GM10248 (cell line): ENCODE results near the gene ZNF862.

ENCODE experiments used
- CTCF ChIA-PET: fragments of 300-600 bp; sonication (Branson Sonifier 250); formaldehyde crosslinking; extraction: SDS; loops from one replicate; lab custom pipeline; 2021; ENCODE audit warnings: antibody characterized with exemption; lab: Yijun Ruan, JAX
- POLR2A ChIA-PET: fragments of 350-650 bp; sonication (Branson Sonifier 250); formaldehyde crosslinking; extraction: SDS; loops from one replicate; lab custom pipeline; 2020; ENCODE audit warnings: antibody characterized with exemption; lab: Yijun Ruan, JAX
- DNase-seq: peaks from one replicate; pipeline ENCODE4 v3.0.0; 2012; ENCODE audit errors: extremely low spot score
- CTCF ChIP-seq: IDR thresholded peaks from 2 replicates; pipeline ENCODE4 v1.5.1; 2012; ENCODE audit warnings: mild to moderate bottlenecking, low read depth; ENCODE audit errors: extremely low read depth, missing control alignments, control extremely low read depth

ZNF862 gene

DNA sequence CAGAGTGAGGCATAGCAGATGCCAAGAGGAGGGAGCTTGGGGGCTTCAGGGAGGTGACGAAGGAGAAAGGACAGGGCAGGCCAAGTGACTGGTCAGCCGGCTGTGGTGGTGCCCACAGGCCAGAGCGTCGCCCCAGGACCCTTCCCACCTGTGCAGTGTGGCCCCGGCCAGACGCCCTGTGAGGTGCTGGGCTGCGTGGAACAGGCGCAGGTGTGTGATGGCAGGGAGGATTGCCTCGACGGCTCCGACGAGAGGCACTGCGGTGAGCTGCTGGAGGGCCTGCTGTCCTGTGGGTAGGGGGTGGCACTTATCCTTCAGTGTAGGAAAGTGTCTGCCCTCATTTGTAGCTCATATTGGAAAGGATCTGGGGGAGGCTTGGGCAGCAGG, 38.0 kb upstream of the ZNF862 start:
- DNase-seq: no peak
- CTCF ChIA-PET: interaction anchor here (0.8 to 2.6 kb wide), 11 partner anchors 9 to 140 kb away, joined by 3 to 28 read pairs (median 6); no protein-coding TSS in a partner anchor
- TF ChIP-seq CTCF: no peak
- POLR2A ChIA-PET: no interaction called here

DNA sequence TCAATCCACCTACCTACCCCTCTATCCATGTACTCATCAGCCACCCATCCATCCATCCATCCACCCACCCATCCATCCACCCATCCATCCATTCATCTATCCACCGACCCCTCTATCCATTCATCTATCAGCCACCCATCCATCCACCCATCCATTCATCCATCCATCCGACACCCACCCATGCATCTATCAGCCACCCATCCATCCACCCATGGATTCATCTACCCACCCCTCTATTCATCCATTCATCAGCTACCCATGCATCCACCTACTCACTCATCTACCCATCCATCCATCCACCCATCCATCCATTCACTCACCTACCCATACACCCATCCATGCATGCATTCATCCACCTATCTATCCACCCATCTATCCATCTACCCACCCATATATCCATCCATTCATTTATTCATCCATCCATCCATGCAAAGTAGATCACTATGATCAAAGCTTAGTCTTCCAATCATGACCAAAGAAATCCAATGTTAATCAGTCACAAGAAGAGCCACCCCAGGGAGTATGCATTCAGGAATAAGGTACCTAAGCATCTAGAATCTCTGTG, 37.1 kb upstream of the ZNF862 start:
- POLR2A ChIA-PET: no interaction called here
- no peak for DNase-seq
- CTCF ChIA-PET: interaction anchor here (0.9 to 2.6 kb wide), 8 partner anchors 9 to 176 kb away, joined by 3 to 10 read pairs (median 6); no protein-coding TSS in a partner anchor
- TF ChIP-seq CTCF: no peak

GRCh38 chr7:149801816-149802215, 36.4 kb upstream of the ZNF862 start:
- TF ChIP-seq CTCF: no peak
- DNase-seq: no peak
- CTCF ChIA-PET: interaction anchor here (1.2 to 2.6 kb wide), 4 partner anchors 18 to 177 kb away, joined by 3 to 10 read pairs (median 6); no protein-coding TSS in a partner anchor
- POLR2A ChIA-PET: no interaction called here

GRCh38 chr7:149802966-149803365, 35.2 kb upstream of the ZNF862 start:
- POLR2A ChIA-PET: no interaction called here
- no peak for TF ChIP-seq CTCF
- CTCF ChIA-PET: interaction anchor here (0.9 to 2.3 kb wide), 3 partner anchors 33 to 140 kb away, joined by 3 to 7 read pairs (median 4); no protein-coding TSS in a partner anchor
- no peak for DNase-seq

DNA sequence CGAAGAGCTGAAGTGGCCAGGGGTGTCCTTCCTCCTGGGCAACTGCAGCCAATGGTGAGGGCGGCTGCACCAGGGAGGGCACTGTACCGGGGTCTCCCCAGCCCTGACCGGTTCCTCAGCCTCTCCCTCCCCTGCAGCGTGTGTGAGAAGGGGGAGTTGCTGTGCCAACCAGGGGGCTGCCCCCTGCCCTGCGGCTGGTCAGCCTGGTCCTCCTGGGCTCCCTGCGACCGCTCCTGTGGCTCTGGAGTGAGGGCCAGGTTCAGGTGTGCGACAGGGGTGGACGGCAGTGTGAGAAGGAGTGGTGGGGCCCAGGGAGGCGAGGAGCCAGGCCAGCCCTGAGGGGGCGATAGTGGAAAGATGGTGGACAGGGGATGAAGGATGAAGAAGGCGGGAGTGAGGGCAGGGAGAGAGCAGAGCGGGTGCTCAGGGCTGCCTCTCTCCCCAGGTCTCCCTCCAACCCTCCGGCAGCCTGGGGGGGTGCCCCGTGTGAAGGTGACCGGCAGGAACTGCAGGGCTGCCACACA, 34.6 kb upstream of the ZNF862 start:
- ChIA-PET POLR2A (no interaction called here), CTCF (interaction anchor here (1.5 kb wide), 1 partner anchor 62 kb away, joined by 4 read pairs; no protein-coding TSS in a partner anchor)
- TF ChIP-seq CTCF: no peak
- no peak for DNase-seq

DNA sequence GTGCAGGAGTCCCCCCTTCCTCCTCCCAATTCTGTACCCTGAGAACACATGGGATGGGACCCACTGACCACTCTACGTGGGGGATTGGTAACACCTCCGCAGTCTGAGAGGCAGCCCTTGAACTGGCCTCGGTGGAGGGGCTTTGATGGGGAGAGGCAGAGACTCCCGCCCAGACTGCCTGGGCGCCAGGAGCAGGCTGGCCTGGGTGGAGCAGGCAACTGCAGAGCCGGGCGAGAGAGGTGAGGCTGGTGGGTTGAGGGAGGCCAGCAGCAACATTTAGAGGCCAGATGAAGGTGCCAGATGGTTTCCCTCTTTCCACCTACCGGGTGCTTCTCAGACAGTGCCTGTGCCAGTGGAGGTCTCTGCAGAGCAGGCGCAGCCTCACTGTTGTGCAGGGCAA, 34.1 kb upstream of the ZNF862 start:
- TF ChIP-seq CTCF: no peak
- ChIA-PET POLR2A (no interaction called here), CTCF (no interaction called here)
- no peak for DNase-seq
